GM18499 (cell line): ENCODE data around the gene NECAB2.

Source experiments
- ATAC-seq: cut with Tn5 transposase; IDR thresholded peaks from one replicate; pipeline ENCODE4 v1.9.1; 2021; ENCODE audit warnings: moderate number of reproducible peaks; ENCODE audit not compliant: insufficient read depth, unreplicated experiment

Gene NECAB2

GRCh38 chr16:83977056-83977815 is 9.2 kb downstream of the NECAB2 start:
- ATAC-seq: no peak

DNA sequence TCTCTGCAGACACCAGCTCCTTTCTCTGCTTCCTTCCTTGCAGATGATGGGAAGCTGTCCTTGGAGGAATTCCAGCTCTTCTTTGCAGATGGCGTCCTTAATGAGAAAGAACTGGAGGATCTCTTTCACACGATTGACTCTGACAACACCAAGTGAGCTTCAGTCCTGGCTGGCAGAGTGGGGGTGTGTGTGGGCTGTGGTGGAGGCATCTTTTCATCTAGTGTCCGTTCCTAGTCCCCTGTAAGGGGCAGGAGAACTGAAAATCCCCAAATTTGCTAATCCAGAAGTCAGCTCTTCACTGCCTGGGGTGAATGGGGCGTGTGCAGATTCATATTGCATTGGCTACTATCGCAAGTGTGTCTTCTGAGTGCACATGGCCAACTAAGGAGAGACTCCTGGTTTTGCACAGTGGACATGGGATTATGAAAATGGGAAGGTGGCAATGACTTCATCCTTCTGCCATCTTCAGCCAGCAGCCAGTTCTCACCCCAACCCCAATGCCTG is 10.4 kb downstream of the NECAB2 start:
- no peak for ATAC-seq

DNA sequence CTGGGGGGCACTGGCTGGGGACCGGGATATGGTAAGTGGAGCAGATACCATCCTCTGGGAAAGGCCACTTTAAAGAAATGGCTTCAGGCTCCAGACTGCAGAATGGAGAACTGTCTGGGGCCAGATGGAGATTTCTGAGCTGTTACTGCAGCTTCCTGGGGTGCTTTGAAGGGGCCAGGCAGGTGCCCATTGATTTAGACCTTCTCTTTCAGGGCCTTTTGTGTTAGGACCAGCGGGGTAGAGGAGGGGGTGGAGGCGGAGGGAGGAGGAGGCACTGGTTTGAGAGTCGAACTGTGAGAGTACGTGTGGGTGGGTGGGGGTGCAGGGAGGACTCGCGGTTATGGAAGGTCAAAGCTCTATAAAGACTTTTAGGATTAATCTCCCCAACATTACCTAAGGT is 11.4 kb downstream of the NECAB2 start:
- no peak for ATAC-seq

GRCh38 chr16:83980794-83981193 is 12.8 kb downstream of the NECAB2 start:
- no peak for ATAC-seq

GRCh38 chr16:83981799-83982198 is 13.8 kb downstream of the NECAB2 start:
- ATAC-seq: no peak

DNA sequence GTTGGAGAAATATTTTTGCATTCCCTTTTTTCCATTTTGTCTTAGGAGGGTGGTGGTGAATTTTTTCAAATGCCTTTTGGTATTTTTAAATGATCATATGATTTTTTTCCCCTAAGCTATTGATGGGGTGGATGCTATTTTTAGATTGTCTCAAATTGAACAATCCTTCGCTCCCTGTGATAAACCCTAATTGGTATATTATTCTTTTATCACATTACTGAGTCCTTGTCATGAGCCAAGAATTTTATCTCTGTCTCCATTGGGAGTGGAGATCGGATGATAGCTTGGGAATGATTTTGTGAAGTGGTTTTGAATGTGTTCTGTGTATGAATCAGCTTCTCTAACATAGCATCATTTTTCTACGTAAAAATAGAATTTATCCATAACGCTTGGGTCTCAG is 15.4 kb downstream of the NECAB2 start:
- ATAC-seq: no peak

DNA sequence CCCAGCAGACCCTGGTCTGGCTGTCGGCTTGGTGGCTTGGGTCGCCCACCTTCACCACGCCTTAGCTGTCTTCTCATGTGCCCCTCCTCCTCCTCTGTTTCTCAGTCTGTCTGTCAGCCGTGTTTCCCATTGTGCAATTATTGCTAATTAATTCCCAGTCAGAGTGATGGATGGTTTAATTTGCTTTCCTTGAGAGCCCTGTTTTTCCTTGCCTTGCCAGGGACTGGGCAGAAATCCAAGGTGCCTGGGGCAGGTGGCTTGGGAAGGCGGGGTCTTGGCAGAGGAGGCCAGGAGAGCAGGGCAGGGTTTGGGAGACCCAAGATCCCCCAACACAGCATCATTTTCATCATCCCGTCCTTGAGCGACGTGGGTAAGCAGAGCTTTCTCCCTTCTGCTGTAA is 21.3 kb downstream of the NECAB2 start:
- ATAC-seq: no peak

DNA sequence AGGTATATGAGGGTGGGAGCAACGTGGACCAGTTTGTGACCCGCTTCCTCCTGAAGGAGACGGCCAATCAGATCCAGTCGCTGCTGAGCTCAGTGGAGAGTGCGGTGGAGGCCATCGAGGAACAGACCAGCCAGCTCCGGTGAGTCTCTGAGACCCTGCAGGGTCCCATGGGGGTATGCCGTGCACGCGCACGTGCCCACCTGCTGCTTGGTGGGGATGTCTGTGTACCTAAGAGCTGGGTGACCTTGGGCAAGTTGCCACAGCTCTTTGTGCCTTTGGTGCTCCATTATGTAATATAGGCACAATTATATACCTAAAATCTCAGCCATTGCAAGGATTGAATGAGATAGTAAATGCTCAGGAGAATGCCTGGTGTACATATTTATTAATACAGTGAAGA is 22.4 kb downstream of the NECAB2 start:
- ATAC-seq: no peak

DNA sequence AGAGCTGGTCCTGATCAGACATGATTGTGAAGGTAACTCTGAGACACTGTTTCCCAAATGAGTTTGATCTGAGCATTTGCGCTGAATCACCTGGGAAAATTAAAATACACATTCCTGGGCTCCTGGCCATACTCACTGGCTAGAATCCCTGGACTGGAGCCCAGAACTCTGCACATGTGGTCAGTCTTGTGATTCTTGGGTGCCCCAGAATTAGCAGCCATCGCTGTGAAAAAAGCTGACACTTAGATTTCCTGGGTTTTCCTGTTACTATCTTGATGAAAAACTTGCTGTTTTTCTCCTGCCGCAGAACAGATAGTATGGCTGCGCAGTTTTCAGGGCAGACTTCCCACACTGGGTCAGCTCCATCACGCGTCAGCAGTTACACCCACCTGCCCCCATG is 24.6 kb downstream of the NECAB2 start:
- no peak for ATAC-seq

DNA sequence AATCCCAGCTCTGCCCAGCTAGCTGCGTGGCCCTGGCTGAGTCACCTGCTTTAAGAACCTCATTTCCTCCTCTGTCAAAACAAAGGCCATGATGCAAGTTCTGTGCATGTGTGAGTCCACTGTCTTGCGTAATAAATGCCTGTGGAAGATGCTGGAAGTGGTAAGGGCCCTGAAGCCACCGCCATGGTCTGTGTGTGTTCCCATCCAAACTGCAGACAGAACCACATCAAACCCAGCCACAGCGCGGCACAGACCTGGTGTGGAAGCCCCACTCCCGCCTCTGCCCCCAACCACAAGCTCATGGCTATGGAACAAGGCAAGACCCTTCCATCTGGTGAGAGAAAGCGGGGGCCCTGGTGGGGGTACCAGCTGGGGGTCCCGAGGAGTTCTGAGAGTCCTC is 26.0 kb downstream of the NECAB2 start:
- no peak for ATAC-seq

DNA sequence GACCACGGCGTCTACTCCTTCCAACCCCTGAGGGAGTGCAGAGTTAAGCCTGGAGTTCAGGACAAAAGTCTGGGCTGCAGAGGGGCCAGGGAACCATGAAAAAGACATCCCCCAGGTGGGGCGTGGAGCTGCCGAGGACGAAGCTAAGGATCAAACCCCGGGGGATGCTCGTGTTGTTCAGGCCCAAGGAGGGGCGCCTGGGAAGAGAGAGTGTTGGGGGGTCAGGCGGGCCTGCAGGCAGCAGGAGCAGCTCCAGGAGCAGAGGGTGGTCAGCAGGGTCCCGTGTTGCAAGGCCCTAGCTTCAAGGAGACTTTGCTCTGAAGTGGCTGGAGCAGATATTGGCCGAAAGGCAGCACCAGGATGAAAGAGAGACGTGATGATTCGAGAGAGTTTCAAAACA is 26.7 kb downstream of the NECAB2 start:
- no peak for ATAC-seq

DNA sequence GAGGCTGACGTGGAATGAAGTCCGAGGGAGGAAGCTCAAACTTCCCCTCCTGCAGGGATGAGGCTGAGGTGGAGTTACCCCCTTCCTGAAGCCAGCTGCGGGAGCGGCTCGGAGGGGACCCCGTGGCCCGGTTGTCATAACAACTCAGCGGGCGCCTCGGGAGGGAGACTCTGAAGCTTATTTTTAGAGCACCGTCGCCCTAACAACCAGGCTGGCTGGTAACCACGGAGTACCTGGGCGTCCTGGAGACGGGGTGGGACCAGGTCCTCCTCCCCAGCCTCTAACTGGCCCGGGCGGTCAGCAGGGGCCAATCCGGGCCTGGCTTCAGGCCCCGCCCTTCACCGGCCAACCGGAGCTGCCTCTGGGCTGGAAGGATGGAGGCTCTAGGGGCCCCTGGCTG is 27.7 kb downstream of the NECAB2 start:
- no peak for ATAC-seq

DNA sequence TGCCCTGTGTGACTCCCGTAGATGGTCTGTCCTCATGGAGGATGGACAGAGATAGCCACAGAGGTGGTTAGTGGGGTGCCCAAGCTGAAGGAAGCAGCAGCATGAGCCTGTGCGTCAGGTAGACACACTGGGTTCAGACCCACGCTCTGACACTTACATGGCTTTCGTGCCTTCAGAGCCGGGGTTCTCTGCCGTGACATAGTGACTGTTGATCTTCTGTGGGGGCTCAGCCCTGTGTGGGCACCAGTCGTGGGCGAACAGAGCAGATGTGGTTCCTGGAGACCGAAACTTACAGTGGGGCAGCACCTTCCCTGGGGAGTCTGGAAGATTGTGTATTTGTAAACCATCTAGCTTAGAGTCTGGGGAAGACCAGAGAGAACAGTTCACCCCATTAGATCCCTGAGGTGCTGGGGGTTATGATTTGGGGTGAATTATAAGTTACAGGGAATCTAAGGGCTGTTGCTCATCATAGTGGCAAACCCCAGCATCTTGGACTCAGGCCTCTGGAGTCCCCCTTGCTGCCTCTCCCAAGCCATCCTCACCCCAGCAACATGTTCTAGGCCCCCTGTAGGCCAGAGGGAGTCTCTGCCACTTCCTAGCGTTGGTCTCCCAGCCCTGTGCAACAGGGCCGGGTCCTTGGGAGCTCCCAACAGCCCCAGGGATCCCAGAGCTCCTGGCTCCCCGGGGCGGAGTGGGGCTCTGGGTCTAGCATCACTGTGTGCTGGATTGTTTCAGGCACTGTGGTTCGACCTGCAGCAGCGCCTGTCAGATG is 28.6 kb downstream of the NECAB2 start:
- no peak for ATAC-seq

DNA sequence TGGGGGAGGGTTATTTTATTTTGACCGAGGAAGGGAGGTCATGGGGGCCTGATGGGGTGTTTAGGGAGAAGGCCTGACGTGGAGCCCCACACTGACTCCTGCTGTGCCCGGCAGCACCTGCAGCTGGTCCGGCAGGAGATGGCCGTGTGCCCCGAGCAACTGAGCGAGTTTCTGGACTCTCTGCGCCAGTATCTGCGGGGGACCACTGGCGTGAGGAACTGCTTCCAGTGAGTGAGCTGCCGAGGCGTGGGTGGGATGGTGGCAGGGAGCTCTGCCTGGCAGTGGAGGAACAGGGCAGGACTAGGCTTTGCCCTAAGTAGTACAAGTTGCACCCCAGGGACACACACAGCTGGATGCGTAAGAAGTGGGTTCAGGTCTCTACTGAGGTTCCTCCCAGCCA is 30.0 kb downstream of the NECAB2 start:
- ATAC-seq: no peak

DNA sequence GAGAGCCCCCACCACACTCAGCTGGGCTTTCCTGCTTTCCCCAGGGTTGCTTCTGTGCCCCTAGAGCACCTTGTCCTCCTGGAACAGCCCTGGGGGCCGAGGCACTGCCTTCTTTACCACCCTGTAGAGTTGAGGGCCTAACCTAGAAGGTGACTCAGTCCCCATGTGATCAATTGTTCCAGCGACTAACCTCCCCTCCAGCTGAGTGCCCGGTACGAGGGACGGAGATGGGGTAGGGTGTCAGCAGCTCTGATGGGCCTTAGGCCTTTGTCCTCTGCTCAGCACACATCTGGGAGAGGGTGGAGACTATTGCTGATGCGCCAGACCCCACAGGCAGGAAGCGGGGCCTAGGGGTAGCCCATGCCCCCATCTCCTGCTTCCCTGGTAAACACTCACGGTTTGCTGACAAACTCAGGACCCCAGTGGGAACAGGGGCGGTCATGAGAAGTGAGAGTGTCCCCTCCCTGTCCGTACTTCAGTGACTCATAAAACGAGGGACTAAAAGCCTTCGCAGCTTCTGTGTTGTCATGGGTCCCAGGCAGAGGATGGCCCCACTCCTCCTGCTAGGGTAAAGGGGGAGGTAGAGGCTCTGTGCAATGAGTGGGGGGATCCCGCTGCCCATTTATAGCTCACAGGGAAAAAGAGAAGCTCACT is 33.1 kb downstream of the NECAB2 start:
- no peak for ATAC-seq

DNA sequence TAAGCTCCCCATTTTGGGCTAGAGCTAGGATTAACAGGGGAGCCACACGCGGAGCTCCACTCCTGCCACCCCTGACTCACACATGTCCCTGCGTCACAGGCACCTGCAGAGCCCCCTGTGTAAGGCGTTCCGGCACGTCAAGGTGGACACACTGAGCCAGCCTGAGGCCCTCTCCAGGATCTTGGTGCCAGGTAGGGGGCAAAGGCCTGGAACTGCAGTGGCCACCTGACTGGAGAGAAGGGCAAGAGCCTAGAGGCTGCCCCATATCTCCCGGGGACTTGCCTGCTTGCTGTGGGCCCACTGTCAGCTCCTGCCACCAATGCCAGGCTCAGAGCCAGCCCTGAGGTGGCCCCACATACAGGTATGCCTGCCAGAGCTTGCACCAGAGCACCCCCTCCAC is 33.7 kb downstream of the NECAB2 start:
- ATAC-seq: no peak

- no peak for ATAC-seq
Observed at GRCh38 chr16:84003038-84003437, 35.0 kb downstream of the NECAB2 start.

DNA sequence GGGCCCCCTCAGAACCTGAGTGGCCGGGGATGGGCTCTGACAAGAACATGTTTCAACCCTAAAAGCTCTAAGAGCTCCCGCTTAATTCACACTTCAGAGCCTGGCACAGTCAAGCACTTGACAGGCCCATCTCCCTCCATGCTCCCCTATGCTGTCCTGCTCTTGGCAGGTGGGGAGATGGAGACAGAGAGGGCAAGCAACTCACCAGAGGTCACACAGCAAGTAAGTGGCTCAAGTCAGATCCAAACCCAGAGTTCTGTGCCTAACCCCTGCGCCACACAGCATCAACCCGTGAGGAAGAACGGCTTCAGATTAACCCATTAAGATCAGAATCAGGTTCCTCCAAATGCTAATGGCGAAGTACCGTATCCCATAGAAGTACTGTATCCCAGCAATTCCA is 36.4 kb downstream of the NECAB2 start:
- ATAC-seq: no peak

DNA sequence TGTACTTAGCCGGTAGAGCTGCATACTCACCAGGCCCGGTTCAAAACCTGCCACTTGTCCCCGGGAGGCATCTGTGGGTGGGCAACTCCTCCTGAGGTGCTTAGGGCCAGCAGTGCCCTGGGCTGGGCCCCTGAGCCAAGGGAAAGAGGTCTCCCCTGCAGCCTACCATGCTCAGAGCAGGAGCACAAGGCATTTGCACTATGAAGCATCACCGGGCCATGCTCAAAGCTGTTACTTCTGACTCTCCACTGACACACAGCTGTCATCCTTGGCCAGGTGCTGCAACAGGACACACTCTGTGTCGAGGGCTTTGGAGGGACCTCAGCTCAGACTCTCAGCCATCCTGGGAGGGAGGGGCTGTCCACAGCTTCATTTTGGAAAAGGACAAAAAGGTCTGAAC is 37.3 kb downstream of the NECAB2 start:
- ATAC-seq: no peak

- ATAC-seq: no peak
Observed at GRCh38 chr16:84007520-84007919, 39.5 kb downstream of the NECAB2 start.

DNA sequence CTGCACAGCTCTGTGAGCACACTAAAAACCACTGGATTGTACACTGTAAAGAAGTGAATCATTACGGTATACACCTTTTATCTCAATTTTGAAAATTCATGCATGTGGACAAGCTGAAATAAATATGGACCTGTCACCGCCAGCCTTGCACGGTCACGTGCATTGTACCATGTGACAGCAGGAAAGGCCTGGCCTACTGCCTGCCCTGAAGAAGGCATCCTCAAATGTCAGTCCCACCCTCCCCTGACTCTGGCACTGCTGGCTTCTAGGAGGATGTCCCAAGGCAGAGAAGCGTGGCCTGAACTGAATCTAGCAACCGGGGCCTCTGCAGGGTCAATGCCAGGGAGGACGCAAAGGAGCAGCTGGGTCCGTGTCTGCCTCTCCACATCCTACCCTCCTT is 39.9 kb downstream of the NECAB2 start:
- ATAC-seq: no peak
